Fibroblast of lung (primary cell): ENCODE data around the gene KCNQ4. TPM values are rescaled to one million over a fixed set of nuclear protein-coding genes. Genes with fewer than 3 reads are reported as not detected.

Experiments used
- DNase-seq, 2 donors: peaks; one replicate each; pipeline versions ENCODE4 v3.0.0 to v3.0.0-alpha.2; 2010; ENCODE audit warnings: low read depth in 2 of 2
- H2AFZ ChIP-seq: 2 replicates; pipeline ENCODE4 v1.5.1; 2012; ENCODE audit warnings: low read length, control low read depth, inconsistent platforms
- H3K27ac ChIP-seq: 2 replicates; pipeline ENCODE4 v1.5.1; 2011; ENCODE audit warnings: low read length, control low read depth; ENCODE audit not compliant: insufficient read depth
- H3K27me3 ChIP-seq: 2 replicates; pipeline ENCODE4 v1.5.1; 2011; ENCODE audit warnings: mild to moderate bottlenecking, low read length; ENCODE audit not compliant: control insufficient read depth, insufficient read depth
- H3K36me3 ChIP-seq: 2 replicates; pipeline ENCODE4 v1.5.1; 2011; ENCODE audit warnings: low read length; ENCODE audit not compliant: control insufficient read depth, insufficient read depth
- H3K4me1 ChIP-seq: 2 replicates; pipeline ENCODE4 v1.5.1; 2011; ENCODE audit warnings: low read length; ENCODE audit not compliant: control insufficient read depth, insufficient read depth; ENCODE audit errors: extremely low read depth
- H3K4me2 ChIP-seq: 2 replicates; pipeline ENCODE4 v1.5.1; 2011; ENCODE audit warnings: low read length, control low read depth; ENCODE audit not compliant: insufficient read depth; ENCODE audit errors: extremely low read depth
- H3K4me3 ChIP-seq, 4 experiments: fragments of 200-600 bp in 1 of 4; sonication (generic) in 1 of 4; replicated peaks in 1 of 4; 2 replicates each; pipeline ENCODE4 v1.5.1; 2011 to 2016; ENCODE audit warnings: low read length in 4 of 4, low read depth in 3 of 4, mild to moderate bottlenecking in 3 of 4, control low read depth in 2 of 4, inconsistent platforms in 1 of 4, mixed read lengths in 1 of 4; ENCODE audit not compliant: insufficient read depth in 1 of 4; ENCODE audit errors: control extremely low read depth in 1 of 4
- H3K79me2 ChIP-seq: 2 replicates; pipeline ENCODE4 v1.5.1; 2012; ENCODE audit warnings: mild to moderate bottlenecking, low read length, inconsistent platforms; ENCODE audit not compliant: control insufficient read depth, insufficient read depth
- H3K9ac ChIP-seq: 2 replicates; pipeline ENCODE4 v1.5.1; 2011; ENCODE audit warnings: mild to moderate bottlenecking, low read length, control low read depth; ENCODE audit not compliant: insufficient read depth
- H3K9me3 ChIP-seq: 2 replicates; pipeline ENCODE4 v1.5.1; 2012; ENCODE audit warnings: low read depth, low read length; ENCODE audit not compliant: control insufficient read depth, insufficient read depth
- H4K20me1 ChIP-seq: 2 replicates; pipeline ENCODE4 v1.5.1; 2011; ENCODE audit warnings: low read length; ENCODE audit not compliant: control insufficient read depth, insufficient read depth; ENCODE audit errors: extremely low read depth
- CTCF ChIP-seq, 2 donors: IDR thresholded peaks in 1 of 2; conservative IDR thresholded peaks in 1 of 2; 1 replicate in 1 of 2; 2 replicates in 1 of 2; pipeline ENCODE4 v1.5.1; 2011 to 2012; ENCODE audit warnings: low read length in 2 of 2, control low read depth in 1 of 2, inconsistent platforms in 1 of 2, low read depth in 1 of 2, mild to moderate bottlenecking in 1 of 2
- EZH2 ChIP-seq: IDR thresholded peaks from 2 replicates; pipeline ENCODE4 v1.5.1; 2012; ENCODE audit warnings: low read length, control low read depth, mild to moderate bottlenecking; ENCODE audit errors: missing control alignments
- polyA plus RNA-seq, 2 donors: library from polyadenylated mRNA; depleted of rRNA in 1 of 2; stranded (reverse) in 1 of 2; unstranded in 1 of 2; fragments of >200 nt; gene quantifications; 2 replicates each; pipeline ENCODE4 v1.2.1, GENCODE V29; 2011 to 2012; ENCODE audit warnings: missing spikeins in 1 of 2
- total RNA-seq: library from RNA; depleted of rRNA; stranded (reverse); fragments of >200 nt; gene quantifications from 2 replicates; pipeline ENCODE4 v1.2.1, GENCODE V29; 2014

KCNQ4 gene
- total and polyA plus RNA-seq, 2 donors (not counting 1 experiment from before 2014, with no cell fraction given) = under 0.01 to 0.03 TPM

GRCh38 chr1:40782371-40782956, 1.1 kb upstream of the KCNQ4 start:
- TF ChIP-seq EZH2 (no peak), CTCF (conservative IDR thresholded peaks at IDR 0.05 in 1 of 2, IDR thresholded peaks at IDR 0.05 in 1 of 2; ENCODE audit: low read depth in 1 of 2, low read length in 2 of 2) (peak; percentile 14 to 37)
- no peaks in the 10 kb centered on the region for H3K79me2 ChIP-seq
- peaks cover 2% of the 10 kb centered on the region for H3K4me1 ChIP-seq
- H3K36me3 ChIP-seq = no peaks in the 10 kb centered on the region
- no peak overlapping the region for H2AFZ ChIP-seq
- peak overlapping the region in 1 of 4 experiments; percentile 25 for H3K4me3 ChIP-seq
- no peak overlapping the region for H3K4me2 ChIP-seq
- H3K27me3 ChIP-seq = peaks cover 13% of the 10 kb centered on the region
- DNase-seq = peak in 1 of 2 donors; percentile 18
- no peak overlapping the region for H3K27ac ChIP-seq
- no peak overlapping the region for H3K9ac ChIP-seq
- no peaks in the 10 kb centered on the region for H3K9me3 ChIP-seq
- no peaks in the 10 kb centered on the region for H4K20me1 ChIP-seq

- TF ChIP-seq CTCF (conservative IDR thresholded peaks at IDR 0.05 in 1 of 2, IDR thresholded peaks at IDR 0.05 in 1 of 2; ENCODE audit: low read depth in 1 of 2, low read length in 2 of 2) = no peak
- TF ChIP-seq EZH2 = peak; percentile 95
- no peak overlapping the region for H3K27ac ChIP-seq
- no peak overlapping the region for H3K9ac ChIP-seq
- H3K27me3 ChIP-seq = peaks cover 20% of the 10 kb centered on the region
- no peak overlapping the region for H3K4me2 ChIP-seq
- H2AFZ ChIP-seq = no peak overlapping the region
- no peaks in the 10 kb centered on the region for H3K79me2 ChIP-seq
- H3K36me3 ChIP-seq = no peaks in the 10 kb centered on the region
- H3K4me1 ChIP-seq = peaks cover 2% of the 10 kb centered on the region
- H3K9me3 ChIP-seq = no peaks in the 10 kb centered on the region
- H3K4me3 ChIP-seq = peak overlapping the region in 1 of 4 experiments; percentile 22
- H4K20me1 ChIP-seq = no peaks in the 10 kb centered on the region
- DNase-seq = no peak
Observed at GRCh38 chr1:40784141-40784770, 669 bp downstream of the KCNQ4 start.

- H3K36me3 ChIP-seq = no peaks in the 10 kb centered on the region
- H3K27me3 ChIP-seq = peaks cover 21% of the 10 kb centered on the region
- no peaks in the 10 kb centered on the region for H3K79me2 ChIP-seq
- no peak overlapping the region for H2AFZ ChIP-seq
- no peaks in the 10 kb centered on the region for H4K20me1 ChIP-seq
- no peak for DNase-seq
- H3K4me2 ChIP-seq = no peak overlapping the region
- no peak overlapping the region for H3K9ac ChIP-seq
- H3K4me3 ChIP-seq = no peak overlapping the region
- no peak overlapping the region for H3K27ac ChIP-seq
- no peaks in the 10 kb centered on the region for H3K9me3 ChIP-seq
- peak; percentile 26 for TF ChIP-seq EZH2
- no peak for TF ChIP-seq CTCF (conservative IDR thresholded peaks at IDR 0.05 in 1 of 2, IDR thresholded peaks at IDR 0.05 in 1 of 2; ENCODE audit: low read depth in 1 of 2, low read length in 2 of 2)
- peaks cover 2% of the 10 kb centered on the region for H3K4me1 ChIP-seq
Observed at GRCh38 chr1:40784771-40785151, 1.2 kb downstream of the KCNQ4 start.
